Spleen (tissue), 7 donors: ENCODE results near the gene LIN7C.

Experiments
- POLR2A ChIP-seq, 3 donors: fragments of 450-650 bp; IDR thresholded peaks; one replicate each; pipeline ENCODE4 v1.5.1; 2017; ENCODE audit warnings: antibody characterized with exemption in 3 of 3, mild to moderate bottlenecking in 1 of 3
- POLR2AphosphoS5 ChIP-seq, 3 donors: sonication (generic); formaldehyde crosslinking; IDR thresholded peaks; one replicate each; pipeline ENCODE4 v1.5.1; 2017; ENCODE audit warnings: antibody characterized with exemption in 3 of 3
- TF ChIP-seq, protein P1 (sequence below), 11 experiments: fragments of 200-600 bp in 7 of 11; fragments of 450-650 bp in 4 of 11; sonication (generic) in 4 of 11; IDR thresholded peaks in 8 of 11; conservative IDR thresholded peaks in 3 of 11; 1 replicate in 7 of 11; 2 replicates in 4 of 11; pipeline versions ENCODE4 v1.4.0 to v1.8.0; 2016 to 2021; ENCODE audit warnings: antibody characterized with exemption in 11 of 11, inconsistent platforms in 4 of 11, mild to moderate bottlenecking in 1 of 11
- donor health status: DM: no; HTN: no; CAD: no; lungs with moderate emphysema.
- donor health status: DM: no; HTN: no; CAD: no.
- donor health status: DM: no; HTN: no; CAD: no.

DNA sequence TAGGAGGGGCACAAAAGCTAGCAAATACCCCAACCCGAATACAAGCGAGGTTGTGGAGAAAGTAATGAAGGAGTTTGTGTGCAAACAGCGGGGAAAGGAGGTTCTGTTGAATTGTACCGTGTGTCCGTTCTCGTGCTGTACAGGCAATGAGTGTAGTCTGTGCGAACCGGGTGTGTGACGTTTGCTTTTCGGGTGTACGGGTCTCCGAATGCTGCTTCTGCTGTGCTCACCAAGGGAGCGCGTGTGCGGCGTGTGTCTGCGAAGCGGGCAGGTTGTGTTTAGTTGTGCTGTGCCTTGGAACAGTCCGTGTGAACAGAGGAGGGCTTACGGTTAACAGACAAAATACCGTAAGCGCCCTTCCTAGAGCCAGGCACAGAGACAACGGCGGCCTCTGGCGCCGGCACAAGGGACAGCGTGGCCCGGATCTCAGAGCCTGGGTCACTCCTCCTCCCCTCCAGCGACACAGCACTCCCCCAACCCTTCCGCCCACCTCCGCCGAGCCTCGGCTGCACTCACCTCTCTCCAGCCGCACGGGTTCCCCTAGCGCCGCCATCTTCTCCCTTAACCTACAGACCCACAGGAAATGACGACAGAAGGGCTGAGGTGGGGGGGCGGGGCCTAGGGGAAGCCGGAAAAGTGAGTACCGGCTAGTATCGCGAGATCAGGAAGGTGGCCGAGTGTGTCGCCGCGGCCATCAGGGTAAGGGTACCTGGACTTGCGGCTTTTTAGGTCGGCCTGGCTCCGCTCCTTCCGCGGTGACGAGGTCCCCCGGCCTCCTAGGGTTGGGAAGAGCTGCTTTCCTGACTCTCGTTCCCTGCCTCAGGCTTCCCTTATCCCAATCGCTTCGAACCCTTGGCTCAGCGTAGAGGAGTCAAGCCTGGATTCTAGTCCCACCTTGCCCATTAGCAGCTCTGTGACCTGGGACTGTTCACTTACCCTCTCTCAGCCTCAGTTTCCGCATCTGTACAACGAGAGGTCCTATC lies at the start of gene LIN7C:
- TF ChIP-seq, protein P1, sequence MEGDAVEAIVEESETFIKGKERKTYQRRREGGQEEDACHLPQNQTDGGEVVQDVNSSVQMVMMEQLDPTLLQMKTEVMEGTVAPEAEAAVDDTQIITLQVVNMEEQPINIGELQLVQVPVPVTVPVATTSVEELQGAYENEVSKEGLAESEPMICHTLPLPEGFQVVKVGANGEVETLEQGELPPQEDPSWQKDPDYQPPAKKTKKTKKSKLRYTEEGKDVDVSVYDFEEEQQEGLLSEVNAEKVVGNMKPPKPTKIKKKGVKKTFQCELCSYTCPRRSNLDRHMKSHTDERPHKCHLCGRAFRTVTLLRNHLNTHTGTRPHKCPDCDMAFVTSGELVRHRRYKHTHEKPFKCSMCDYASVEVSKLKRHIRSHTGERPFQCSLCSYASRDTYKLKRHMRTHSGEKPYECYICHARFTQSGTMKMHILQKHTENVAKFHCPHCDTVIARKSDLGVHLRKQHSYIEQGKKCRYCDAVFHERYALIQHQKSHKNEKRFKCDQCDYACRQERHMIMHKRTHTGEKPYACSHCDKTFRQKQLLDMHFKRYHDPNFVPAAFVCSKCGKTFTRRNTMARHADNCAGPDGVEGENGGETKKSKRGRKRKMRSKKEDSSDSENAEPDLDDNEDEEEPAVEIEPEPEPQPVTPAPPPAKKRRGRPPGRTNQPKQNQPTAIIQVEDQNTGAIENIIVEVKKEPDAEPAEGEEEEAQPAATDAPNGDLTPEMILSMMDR (IDR thresholded peaks at IDR 0.05 in 8 of 11, conservative IDR thresholded peaks at IDR 0.05 in 3 of 11), result peak in 5 of 11 experiments; percentile 14 to 45 (median 24)
- peak; percentile 95 to 96 (median 95) for TF ChIP-seq POLR2AphosphoS5 (IDR thresholded peaks at IDR 0.05)
- TF ChIP-seq POLR2A (IDR thresholded peaks at IDR 0.05), result peak in 2 of 3 donors; percentile 49 to 83
